GM12878 (cell line): ENCODE data around the gene GRM7.

Source experiments
- CBX3 ChIP-seq: fragments of 200-600 bp; sonication (generic); IDR thresholded peaks from 2 replicates; pipeline ENCODE4 v1.6.1; 2016; ENCODE audit warnings: low read depth, borderline replicate concordance
- DPF2 ChIP-seq: fragments of 450-650 bp; IDR thresholded peaks from 2 replicates; pipeline ENCODE4 v1.6.1; 2017; ENCODE audit warnings: mild to moderate bottlenecking
- EP300 ChIP-seq, 2 experiments: fragments of 150-350 bp in 1 of 2; IDR thresholded peaks; 2 replicates each; pipeline ENCODE4 v1.6.1; 2011 to 2012; ENCODE audit warnings: low read depth in 2 of 2, low read length in 2 of 2, borderline replicate concordance in 1 of 2, improper control_type of control experiment in 1 of 2, inconsistent platforms in 1 of 2; ENCODE audit not compliant: control insufficient read depth in 1 of 2
- HDAC2 ChIP-seq: fragments of 200-600 bp; sonication (generic); IDR thresholded peaks from 2 replicates; pipeline ENCODE4 v1.6.1; 2017
- POLR2AphosphoS5 ChIP-seq: IDR thresholded peaks from 2 replicates; pipeline ENCODE4 v1.6.1; 2011; ENCODE audit warnings: mild to moderate bottlenecking, low read length, inconsistent platforms
- REST ChIP-seq: IDR thresholded peaks from 2 replicates; pipeline ENCODE4 v1.6.1; 2012; ENCODE audit warnings: mild to moderate bottlenecking, low read depth, low read length
- SP1 ChIP-seq: IDR thresholded peaks from one replicate; pipeline ENCODE4 v1.6.1; 2011; ENCODE audit warnings: low read depth, low read length
- SREBF1 ChIP-seq: IDR thresholded peaks from 2 replicates; pipeline ENCODE4 v1.6.1; 2012; ENCODE audit warnings: mild to moderate bottlenecking, low read length
- TARDBP ChIP-seq: IDR thresholded peaks from 2 replicates; pipeline ENCODE4 v1.6.1; 2016; ENCODE audit warnings: borderline replicate concordance
- TCF7 ChIP-seq: IDR thresholded peaks from 2 replicates; pipeline ENCODE4 v1.6.1; 2014; ENCODE audit warnings: antibody characterized with exemption, borderline replicate concordance
- USF2 ChIP-seq: IDR thresholded peaks from 2 replicates; pipeline ENCODE4 v1.6.1; 2011; ENCODE audit warnings: low read depth, low read length, improper control_type of control experiment, borderline replicate concordance

DNA sequence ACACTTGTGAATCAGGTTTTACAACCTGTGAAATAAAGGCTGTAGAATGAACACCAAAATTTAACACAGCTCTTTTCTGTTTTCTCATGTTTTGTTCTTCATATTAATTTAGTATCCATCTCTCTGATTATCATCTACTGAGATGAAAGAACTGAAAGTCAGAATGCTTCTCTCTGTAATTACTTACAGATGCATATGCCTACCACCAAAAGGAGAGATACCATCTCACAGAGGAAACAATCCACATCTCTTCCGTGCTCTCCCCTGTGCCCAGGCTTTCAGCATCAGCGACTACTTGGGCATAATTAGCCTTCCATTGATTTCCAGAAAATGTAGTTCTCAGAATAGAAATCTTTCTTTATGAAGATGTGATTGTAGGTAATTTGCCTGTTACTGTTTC, 741.4 kb downstream of the GRM7 start:
- TF ChIP-seq POLR2AphosphoS5 = no peak
- no peak for TF ChIP-seq USF2
- TF ChIP-seq TCF7 = no peak
- TF ChIP-seq EP300 (IDR thresholded peaks at IDR 0.05; ENCODE audit: borderline replicate concordance in 1 of 2, control insufficient read depth in 1 of 2, low read depth in 2 of 2, low read length in 2 of 2) = no peak
- no peak for TF ChIP-seq CBX3
- no peak for TF ChIP-seq REST
- TF ChIP-seq SREBF1 = no peak
- TF ChIP-seq SP1 = no peak
- TF ChIP-seq DPF2 = no peak
- no peak for TF ChIP-seq TARDBP
- TF ChIP-seq HDAC2 = no peak
